PC-3 (cell line): Measurements from ENCODE around the gene MRGPRX4. TPM values are rescaled to one million over a fixed set of nuclear protein-coding genes. Genes with fewer than 3 reads are reported as not detected.

Experiments
- ATAC-seq: fragments of 200-7000 bp; cut with Tn5 transposase; 2 replicates; pipeline ENCODE4 v1.9.1; 2020; ENCODE audit warnings: mild to moderate bottlenecking, moderate library complexity
- BruUV-seq: library from RNA; stranded (reverse); fragments of 400-500 nt; replicated peaks from 2 replicates; lab custom pipeline; 2021; lab: Mats Ljungman, UMichigan
- CTCF ChIA-PET: fragments of 300-600 bp; sonication (Branson Sonifier 250); formaldehyde crosslinking; loops from one replicate; lab custom pipeline; 2022; ENCODE audit warnings: antibody characterized with exemption; lab: Charles Lee
- POLR2A ChIA-PET: fragments of 300-600 bp; sonication (Branson Sonifier 250); formaldehyde crosslinking; loops from one replicate; lab custom pipeline; 2022; ENCODE audit warnings: antibody characterized with exemption; ENCODE audit not compliant: unreplicated experiment; lab: Charles Lee
- DNase-seq: peaks from one replicate; pipeline ENCODE4 v3.0.0-alpha.2; 2015
- H2AFZ ChIP-seq: fragments of 300-600 bp; sonication (generic); 2 replicates; pipeline ENCODE4 v1.6.0; 2016; ENCODE audit warnings: antibody characterized with exemption, low read length
- H3F3A ChIP-seq: fragments of 300-600 bp; sonication (generic); one replicate; pipeline ENCODE4 v1.6.0; 2017; ENCODE audit warnings: antibody characterized with exemption, low read length, control low read depth, mild to moderate bottlenecking; ENCODE audit not compliant: unreplicated experiment
- H3K27ac ChIP-seq: fragments of 300-600 bp; sonication (generic); 2 replicates; pipeline ENCODE4 v1.5.1; 2016; ENCODE audit warnings: mild to moderate bottlenecking, low read length
- H3K27me3 ChIP-seq: fragments of 300-600 bp; sonication (generic); 2 replicates; pipeline ENCODE4 v1.6.1; 2016; ENCODE audit warnings: low read length, mixed read lengths
- H3K36me3 ChIP-seq: fragments of 300-600 bp; sonication (generic); 2 replicates; pipeline ENCODE4 v1.6.1; 2016; ENCODE audit warnings: low read depth, mixed run types, low read length, mixed read lengths
- H3K4me1 ChIP-seq: fragments of 300-600 bp; sonication (generic); 2 replicates; pipeline ENCODE4 v1.5.1; 2016; ENCODE audit warnings: low read length; ENCODE audit not compliant: insufficient read depth
- H3K4me2 ChIP-seq: fragments of 300-600 bp; sonication (generic); 2 replicates; pipeline ENCODE4 v1.6.0; 2016; ENCODE audit warnings: low read length
- H3K4me3 ChIP-seq: fragments of 300-600 bp; sonication (generic); 2 replicates; pipeline ENCODE4 v1.5.1; 2016; ENCODE audit warnings: mild to moderate bottlenecking, low read length, mixed read lengths
- H3K79me2 ChIP-seq: fragments of 300-600 bp; sonication (generic); 2 replicates; pipeline ENCODE4 v1.6.1; 2017; ENCODE audit warnings: low read length, mixed read lengths
- H3K9ac ChIP-seq: fragments of 300-600 bp; sonication (generic); 2 replicates; pipeline ENCODE4 v1.6.0; 2016; ENCODE audit warnings: mild to moderate bottlenecking, low read length
- H3K9me2 ChIP-seq: fragments of 300-600 bp; sonication (generic); replicated peaks from 2 replicates; pipeline ENCODE4 v1.6.1; 2016; ENCODE audit warnings: mixed run types, low read length, mixed read lengths
- H3K9me3 ChIP-seq: fragments of 300-600 bp; sonication (generic); 2 replicates; pipeline ENCODE4 v1.6.1; 2016; ENCODE audit warnings: low read length, mixed read lengths
- H4K20me1 ChIP-seq: fragments of 300-600 bp; sonication (generic); 2 replicates; pipeline ENCODE4 v1.6.1; 2016; ENCODE audit warnings: low read length, mixed read lengths
- EZH2 ChIP-seq: fragments of 300-600 bp; sonication (generic); IDR thresholded peaks from one replicate; pipeline ENCODE4 v1.6.1; 2017; ENCODE audit warnings: antibody characterized with exemption, mild to moderate bottlenecking, low read length; ENCODE audit not compliant: unreplicated experiment
- EZH2phosphoT487 ChIP-seq: fragments of 300-600 bp; sonication (generic); IDR thresholded peaks from 2 replicates; pipeline ENCODE4 v1.6.1; 2018; ENCODE audit warnings: mild to moderate bottlenecking, antibody characterized with exemption, low read length, borderline replicate concordance
- intact Hi-C: fragments of 100-400 bp; cut with micrococcal nuclease; formaldehyde crosslinking; loops from 2 replicates; pipeline ENCODE4 v1.9.0; 2023
- total RNA-seq: library from RNA; depleted of rRNA; stranded (reverse); fragments of >200 nt; gene quantifications from 2 replicates; pipeline ENCODE4 v1.2.3, GENCODE V29; 2014
- TF ChIP-seq, protein P1 (sequence below): fragments of 300-600 bp; sonication (generic); conservative IDR thresholded peaks from 2 replicates; pipeline ENCODE4 v1.5.1; 2017; ENCODE audit warnings: antibody characterized with exemption, low read depth, mild to moderate bottlenecking, low read length

The MRGPRX4 gene
- total RNA-seq, 1 experiment from 2014 or later, result not detected

DNA sequence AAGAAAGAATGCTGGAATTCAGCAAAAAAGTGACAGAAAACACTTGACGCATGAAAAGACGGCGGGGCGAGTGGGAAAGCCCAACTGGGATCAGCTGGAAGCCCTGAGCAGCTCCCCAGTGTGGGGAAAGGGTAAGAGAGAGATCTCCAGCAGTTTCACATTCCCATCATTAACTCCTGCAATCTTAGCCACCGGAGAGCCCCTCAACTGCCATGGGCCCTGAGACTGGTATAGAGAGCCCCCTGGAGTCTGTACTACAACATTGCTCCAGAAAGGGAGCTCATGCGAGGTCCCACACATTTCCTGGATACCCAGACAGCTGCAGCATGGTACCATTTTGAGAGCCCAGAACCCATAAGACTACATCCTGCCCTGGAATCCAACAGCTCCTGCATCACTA, 31.1 kb downstream of the MRGPRX4 start:
- TF ChIP-seq, protein P1, sequence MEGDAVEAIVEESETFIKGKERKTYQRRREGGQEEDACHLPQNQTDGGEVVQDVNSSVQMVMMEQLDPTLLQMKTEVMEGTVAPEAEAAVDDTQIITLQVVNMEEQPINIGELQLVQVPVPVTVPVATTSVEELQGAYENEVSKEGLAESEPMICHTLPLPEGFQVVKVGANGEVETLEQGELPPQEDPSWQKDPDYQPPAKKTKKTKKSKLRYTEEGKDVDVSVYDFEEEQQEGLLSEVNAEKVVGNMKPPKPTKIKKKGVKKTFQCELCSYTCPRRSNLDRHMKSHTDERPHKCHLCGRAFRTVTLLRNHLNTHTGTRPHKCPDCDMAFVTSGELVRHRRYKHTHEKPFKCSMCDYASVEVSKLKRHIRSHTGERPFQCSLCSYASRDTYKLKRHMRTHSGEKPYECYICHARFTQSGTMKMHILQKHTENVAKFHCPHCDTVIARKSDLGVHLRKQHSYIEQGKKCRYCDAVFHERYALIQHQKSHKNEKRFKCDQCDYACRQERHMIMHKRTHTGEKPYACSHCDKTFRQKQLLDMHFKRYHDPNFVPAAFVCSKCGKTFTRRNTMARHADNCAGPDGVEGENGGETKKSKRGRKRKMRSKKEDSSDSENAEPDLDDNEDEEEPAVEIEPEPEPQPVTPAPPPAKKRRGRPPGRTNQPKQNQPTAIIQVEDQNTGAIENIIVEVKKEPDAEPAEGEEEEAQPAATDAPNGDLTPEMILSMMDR, result peak; percentile 53
- no peak for TF ChIP-seq EZH2phosphoT487
- no peak for TF ChIP-seq EZH2
- Histone ChIP-seq H3K36me3 (no peaks in the 10 kb centered on the region), H3K27ac (no peak overlapping the region), H3K4me1 (no peaks in the 10 kb centered on the region), H3K9me2 (no peaks in the 10 kb centered on the region), H3K9ac (no peak overlapping the region), H3K4me2 (no peak overlapping the region), H3K27me3 (no peaks in the 10 kb centered on the region), H3K9me3 (no peaks in the 10 kb centered on the region), H3K79me2 (no peaks in the 10 kb centered on the region), H3F3A (no peaks in the 10 kb centered on the region), H2AFZ (no peak overlapping the region), H4K20me1 (no peaks in the 10 kb centered on the region), H3K4me3 (no peak overlapping the region)
- POLR2A ChIA-PET, result no interaction called here
- intact Hi-C loops, result no loop called here
- no TSS peak for BruUV-seq
- CTCF ChIA-PET, result interaction anchor here (0.6 to 1.4 kb wide), 6 partner anchors 32 to 679 kb away, joined by 3 to 7 read pairs (median 4); no protein-coding TSS in a partner anchor
- ATAC-seq (peak; percentile 40; the same call in 1 of the 2 replicates), DNase-seq (peak; percentile 12)

DNA sequence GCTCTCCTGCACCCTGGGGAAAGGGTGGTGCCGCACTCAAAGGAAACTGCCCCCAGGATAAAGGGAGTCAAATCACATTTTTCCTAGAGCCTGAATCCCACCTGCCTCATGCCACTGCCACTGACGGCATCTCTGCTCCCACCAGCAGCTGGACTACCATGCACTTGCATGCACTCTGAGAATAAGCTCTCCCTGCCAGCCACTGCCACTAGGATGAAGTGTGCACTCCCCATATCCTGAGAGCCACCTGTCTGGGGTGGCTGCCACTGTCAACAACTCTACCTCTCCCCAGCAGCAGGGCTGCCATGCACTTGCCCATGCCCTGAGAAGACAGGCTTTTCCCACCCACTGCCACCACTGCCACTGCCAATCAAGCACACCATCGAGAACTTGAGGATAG, 31.6 kb downstream of the MRGPRX4 start:
- Histone ChIP-seq H3K9me3 (no peaks in the 10 kb centered on the region), H3K9me2 (no peaks in the 10 kb centered on the region), H4K20me1 (no peaks in the 10 kb centered on the region), H3K27ac (no peak overlapping the region), H2AFZ (no peak overlapping the region), H3K4me3 (no peak overlapping the region), H3K4me1 (no peaks in the 10 kb centered on the region), H3K79me2 (no peaks in the 10 kb centered on the region), H3K27me3 (no peaks in the 10 kb centered on the region), H3K36me3 (no peaks in the 10 kb centered on the region), H3F3A (no peaks in the 10 kb centered on the region), H3K4me2 (no peak overlapping the region), H3K9ac (no peak overlapping the region)
- CTCF ChIA-PET, result interaction anchor here (0.6 to 1.4 kb wide), 4 partner anchors 33 to 679 kb away, joined by 3 to 7 read pairs (median 4); no protein-coding TSS in a partner anchor
- POLR2A ChIA-PET, result no interaction called here
- no peak for TF ChIP-seq EZH2
- TF ChIP-seq, protein P1, result no peak
- no peak for TF ChIP-seq EZH2phosphoT487
- BruUV-seq, result no TSS peak
- intact Hi-C loops, result no loop called here
- ATAC-seq (no peak), DNase-seq (no peak)

DNA sequence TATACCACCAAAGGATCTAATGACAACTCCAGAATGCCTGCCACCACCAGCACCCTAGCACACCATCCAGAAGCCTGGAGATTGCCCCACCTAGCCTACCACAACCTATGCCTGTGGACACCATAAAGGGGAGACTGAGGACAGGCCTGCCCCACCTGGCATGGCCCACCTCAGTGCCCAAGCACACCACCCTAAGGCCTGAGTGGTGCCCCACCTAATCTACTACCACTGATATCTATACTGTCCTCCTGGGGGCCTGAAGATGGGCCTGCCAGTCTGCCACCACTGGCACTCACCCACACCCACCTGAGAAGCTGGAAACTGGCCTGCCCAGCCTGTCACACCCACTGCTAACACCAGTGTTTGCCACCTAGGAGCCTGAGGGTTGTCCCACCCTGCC, 32.1 kb downstream of the MRGPRX4 start:
- H3K79me2 ChIP-seq, result no peaks in the 10 kb centered on the region
- no TSS peak for BruUV-seq
- no peaks in the 10 kb centered on the region for H3F3A ChIP-seq
- no peaks in the 10 kb centered on the region for H3K36me3 ChIP-seq
- H3K9me2 ChIP-seq, result no peaks in the 10 kb centered on the region
- H3K4me3 ChIP-seq, result no peak overlapping the region
- no peak overlapping the region for H3K4me2 ChIP-seq
- H3K27me3 ChIP-seq, result peaks cover 4% of the 10 kb centered on the region; the same call in 1 of the 2 replicates
- no peak overlapping the region for H2AFZ ChIP-seq
- no peaks in the 10 kb centered on the region for H3K9me3 ChIP-seq
- CTCF ChIA-PET, result interaction anchor here (1.4 kb wide), 1 partner anchor 89 kb away, joined by 7 read pairs; no protein-coding TSS in a partner anchor
- H3K9ac ChIP-seq, result no peak overlapping the region
- POLR2A ChIA-PET, result no interaction called here
- TF ChIP-seq EZH2phosphoT487, result no peak
- TF ChIP-seq EZH2, result no peak
- TF ChIP-seq, protein P1, result no peak
- ATAC-seq, result no peak
- DNase-seq, result no peak
- no peak overlapping the region for H3K27ac ChIP-seq
- H4K20me1 ChIP-seq, result no peaks in the 10 kb centered on the region
- intact Hi-C loops, result no loop called here
- no peaks in the 10 kb centered on the region for H3K4me1 ChIP-seq
